AG09309 (cell line): Measurements from ENCODE around the gene NEMP2.

ENCODE experiments used
- DNase-seq: peaks from one replicate; pipeline ENCODE4 v3.0.0-alpha.2; 2010; ENCODE audit warnings: low read depth
- H3K4me3 ChIP-seq: 2 replicates; pipeline ENCODE4 v1.5.1; 2011; ENCODE audit warnings: mild to moderate bottlenecking, low read depth, low read length, moderate library complexity; ENCODE audit not compliant: control insufficient read depth
- TF ChIP-seq, protein P1 (sequence below): IDR thresholded peaks from 2 replicates; pipeline ENCODE4 v1.5.1; 2011; ENCODE audit warnings: mild to moderate bottlenecking, low read depth, low read length, inconsistent platforms; ENCODE audit not compliant: insufficient read depth, control insufficient read depth; ENCODE audit errors: missing control alignments

NEMP2 gene, protein sequence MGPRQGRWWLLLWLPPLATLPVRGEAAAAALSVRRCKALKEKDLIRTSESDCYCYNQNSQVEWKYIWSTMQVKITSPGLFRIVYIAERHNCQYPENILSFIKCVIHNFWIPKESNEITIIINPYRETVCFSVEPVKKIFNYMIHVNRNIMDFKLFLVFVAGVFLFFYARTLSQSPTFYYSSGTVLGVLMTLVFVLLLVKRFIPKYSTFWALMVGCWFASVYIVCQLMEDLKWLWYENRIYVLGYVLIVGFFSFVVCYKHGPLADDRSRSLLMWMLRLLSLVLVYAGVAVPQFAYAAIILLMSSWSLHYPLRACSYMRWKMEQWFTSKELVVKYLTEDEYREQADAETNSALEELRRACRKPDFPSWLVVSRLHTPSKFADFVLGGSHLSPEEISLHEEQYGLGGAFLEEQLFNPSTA

DNA sequence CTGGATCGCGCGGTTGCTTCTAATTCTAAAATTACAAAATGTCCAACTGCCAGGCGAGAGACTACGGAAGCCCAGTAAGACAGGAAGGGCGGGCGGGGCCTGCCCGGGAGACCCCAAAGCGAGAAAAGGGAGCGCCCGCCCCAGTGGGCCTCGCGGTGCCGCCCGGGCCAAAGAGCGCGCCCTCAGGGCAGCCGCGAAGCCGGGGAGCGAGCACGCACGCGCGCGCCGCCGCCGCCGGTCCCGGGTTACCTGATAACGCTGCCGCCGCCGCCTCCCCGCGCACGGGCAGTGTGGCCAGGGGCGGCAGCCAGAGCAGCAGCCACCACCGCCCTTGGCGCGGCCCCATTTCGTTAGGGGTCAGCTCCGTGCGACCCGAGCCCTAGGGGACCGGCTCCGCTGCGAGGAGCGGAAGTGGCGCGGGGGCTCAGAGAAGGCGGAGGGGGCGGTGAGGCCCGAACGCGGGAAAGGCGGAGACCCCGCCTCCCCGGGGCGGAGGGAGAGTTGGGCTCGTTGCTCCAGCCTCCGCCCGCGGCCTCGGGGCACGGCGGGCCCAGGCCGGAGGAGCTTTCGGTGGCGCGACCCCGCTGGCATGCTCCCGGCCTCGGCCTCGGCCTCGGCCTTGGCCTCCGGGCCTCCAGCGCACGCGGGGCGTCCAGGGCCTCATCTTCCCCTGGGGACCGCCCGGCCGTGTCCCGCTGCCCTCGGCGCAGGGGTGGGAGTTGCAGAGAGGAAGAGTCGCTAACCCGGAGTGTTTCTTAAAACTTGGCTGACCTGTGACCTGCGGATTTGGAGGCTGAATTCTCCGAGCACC is at the start of gene NEMP2:
TSS of gene NEMP2 (minus strand) at position 413 of the 811 bp plus-strand sequence. CDS start at position 346, 67 bp downstream.
- TF ChIP-seq, protein P1, sequence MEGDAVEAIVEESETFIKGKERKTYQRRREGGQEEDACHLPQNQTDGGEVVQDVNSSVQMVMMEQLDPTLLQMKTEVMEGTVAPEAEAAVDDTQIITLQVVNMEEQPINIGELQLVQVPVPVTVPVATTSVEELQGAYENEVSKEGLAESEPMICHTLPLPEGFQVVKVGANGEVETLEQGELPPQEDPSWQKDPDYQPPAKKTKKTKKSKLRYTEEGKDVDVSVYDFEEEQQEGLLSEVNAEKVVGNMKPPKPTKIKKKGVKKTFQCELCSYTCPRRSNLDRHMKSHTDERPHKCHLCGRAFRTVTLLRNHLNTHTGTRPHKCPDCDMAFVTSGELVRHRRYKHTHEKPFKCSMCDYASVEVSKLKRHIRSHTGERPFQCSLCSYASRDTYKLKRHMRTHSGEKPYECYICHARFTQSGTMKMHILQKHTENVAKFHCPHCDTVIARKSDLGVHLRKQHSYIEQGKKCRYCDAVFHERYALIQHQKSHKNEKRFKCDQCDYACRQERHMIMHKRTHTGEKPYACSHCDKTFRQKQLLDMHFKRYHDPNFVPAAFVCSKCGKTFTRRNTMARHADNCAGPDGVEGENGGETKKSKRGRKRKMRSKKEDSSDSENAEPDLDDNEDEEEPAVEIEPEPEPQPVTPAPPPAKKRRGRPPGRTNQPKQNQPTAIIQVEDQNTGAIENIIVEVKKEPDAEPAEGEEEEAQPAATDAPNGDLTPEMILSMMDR = no peak
- DNase-seq = no peak
- H3K4me3 ChIP-seq = peak within 1 kb of the TSS; percentile 57

DNA sequence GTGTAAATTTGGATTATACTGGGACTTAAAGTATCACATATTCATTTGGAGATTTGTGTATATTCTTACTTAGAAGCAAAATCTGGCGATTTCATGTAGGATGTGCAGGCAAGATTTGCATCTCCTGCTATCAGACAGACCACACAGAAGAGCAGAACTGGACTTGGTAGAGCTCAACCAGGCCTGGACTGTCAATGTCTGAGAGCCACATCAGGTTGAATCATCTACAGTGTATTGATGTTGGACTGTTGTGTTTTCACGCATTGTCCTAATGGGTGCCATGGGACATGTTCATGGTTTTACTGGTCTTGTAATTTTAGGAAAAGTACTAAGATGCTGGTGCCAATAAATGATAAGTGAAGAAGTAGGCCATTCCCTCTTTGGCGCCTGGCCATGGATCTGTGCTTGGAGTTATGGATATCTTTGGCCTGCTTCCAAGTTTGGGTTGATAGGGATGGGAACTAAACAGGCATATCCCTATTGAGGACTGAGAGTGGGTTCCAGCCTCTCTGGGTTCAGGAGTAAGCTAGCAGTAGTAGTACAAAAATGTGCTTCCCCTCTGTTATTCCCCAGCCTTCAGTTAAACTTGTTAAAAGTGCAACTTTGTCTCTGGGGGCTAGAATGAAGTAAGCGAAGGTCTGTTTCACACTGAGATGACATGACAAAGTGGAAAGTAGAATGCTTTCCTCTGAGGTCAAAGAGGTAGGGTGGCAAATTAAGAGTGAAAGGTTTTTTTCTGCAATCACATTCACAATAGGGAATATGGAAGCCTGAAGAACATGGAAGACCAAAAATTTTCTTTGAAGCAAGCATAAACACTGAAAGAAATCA is 49.2 kb upstream of the NEMP2 start:
- TF ChIP-seq, protein P1 = no peak
- no peak for DNase-seq
- H3K4me3 ChIP-seq = no peak overlapping the region

DNA sequence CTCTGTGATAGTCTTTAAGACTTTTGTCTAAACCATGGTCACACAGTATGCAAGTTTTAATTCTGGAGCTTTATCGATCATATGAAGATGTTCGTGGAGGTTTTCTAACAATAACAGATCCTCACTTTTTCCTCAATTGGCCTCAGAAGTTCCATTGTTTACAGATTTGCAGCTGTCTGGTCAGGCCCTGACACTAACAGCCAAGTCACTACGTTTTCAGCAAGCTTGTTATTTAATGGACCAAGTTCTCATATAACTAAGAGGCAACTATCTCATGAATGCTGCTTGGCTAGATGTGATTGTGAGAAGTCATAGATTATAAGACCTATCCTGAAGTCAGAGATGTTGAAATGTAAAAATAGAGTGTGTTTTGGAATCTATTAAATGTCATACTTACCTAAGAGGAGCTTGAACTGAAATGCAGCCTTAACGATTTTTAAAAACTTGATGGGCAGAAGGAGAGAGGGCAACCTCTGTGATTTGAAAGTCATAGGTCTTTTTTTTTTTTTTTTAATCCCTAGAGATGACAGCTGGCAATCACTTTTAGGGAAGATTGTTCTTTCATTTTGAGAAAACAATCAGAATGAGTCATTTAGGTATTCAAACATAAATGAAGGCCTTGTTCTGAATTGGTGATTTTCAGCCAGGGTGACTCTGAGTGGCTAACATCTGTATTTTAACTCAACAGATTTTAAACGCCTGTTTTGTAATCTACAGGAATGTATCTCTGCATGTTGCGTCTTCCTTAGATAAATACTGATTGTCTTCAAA is 48.4 kb upstream of the NEMP2 start:
- H3K4me3 ChIP-seq = no peak overlapping the region
- TF ChIP-seq, protein P1 = no peak
- DNase-seq = no peak

DNA sequence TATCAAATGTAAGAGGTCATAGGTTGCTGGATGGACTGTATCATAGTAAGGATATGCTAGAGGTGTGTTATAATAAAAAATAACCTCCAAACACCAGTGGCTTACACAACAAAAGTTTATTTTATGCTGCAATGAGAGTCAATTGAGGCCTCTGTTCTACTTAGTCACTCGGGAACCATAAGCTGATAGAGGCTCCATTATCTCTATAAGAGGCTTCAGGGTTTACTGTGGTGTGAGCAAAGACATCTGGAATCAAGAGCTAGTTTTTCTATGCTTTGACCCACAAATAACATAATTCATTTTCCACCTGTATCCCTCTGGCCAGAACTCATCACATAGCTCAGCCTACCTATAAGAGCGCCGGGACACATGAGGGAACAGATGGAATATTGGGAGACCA is 47.5 kb upstream of the NEMP2 start:
- TF ChIP-seq, protein P1 = no peak
- H3K4me3 ChIP-seq = no peak overlapping the region

DNA sequence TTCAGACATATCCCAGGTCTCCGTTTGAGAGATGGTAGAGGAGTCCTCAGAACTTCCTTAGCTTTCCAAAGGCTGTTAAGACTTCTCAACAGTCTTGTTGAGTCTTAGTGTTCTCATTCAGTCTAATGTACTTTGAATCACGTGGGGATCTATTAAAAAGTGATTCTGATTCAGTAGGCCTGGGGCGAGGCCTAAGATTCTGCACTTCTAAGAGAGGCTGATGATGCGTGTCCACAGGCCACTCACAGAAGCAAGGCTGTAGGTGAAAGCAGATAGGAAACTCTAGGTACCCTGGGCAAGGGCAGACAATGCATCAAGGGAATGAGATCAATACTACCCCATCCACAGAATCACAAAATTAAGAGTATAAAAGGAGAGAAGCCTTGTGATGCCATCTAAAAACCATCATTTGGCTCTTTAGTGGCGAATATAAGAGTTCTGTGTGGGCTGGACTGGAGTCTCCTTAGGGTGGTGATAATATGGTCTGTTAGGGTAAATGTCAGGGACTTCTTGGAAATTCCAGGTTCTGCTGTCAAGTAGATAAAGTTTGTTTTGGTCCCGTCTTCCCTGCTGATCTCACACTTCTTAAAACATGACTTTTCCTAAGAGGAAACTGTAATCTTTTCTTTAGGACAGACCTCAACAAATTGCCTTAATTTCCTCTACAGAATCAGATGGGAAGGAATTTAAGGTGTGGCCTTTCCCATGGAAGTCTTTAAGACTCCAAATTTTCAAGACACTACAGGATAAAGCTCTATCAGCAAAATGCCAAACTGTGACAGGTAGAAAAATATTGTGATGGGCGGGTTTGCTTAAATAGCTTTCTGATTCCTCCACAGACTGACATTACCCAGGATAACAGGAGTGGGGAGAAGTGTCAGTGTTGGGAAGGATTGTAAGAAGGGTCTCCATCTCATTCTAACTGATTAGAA is 45.7 kb upstream of the NEMP2 start:
- no peak for DNase-seq
- TF ChIP-seq, protein P1 = no peak
- no peak overlapping the region for H3K4me3 ChIP-seq

More for the DNA sequence above, 47.5 kb upstream of the NEMP2 start:
- DNase-seq = no peak
